Loucy (cell line): ENCODE data around the gene PLXNA4.

ENCODE experiments used
- CTCF ChIP-seq: fragments of 200-600 bp; sonication (generic); conservative IDR thresholded peaks from 2 replicates; pipeline ENCODE4 v1.5.1; 2014; ENCODE audit warnings: mild to moderate bottlenecking, antibody characterized with exemption, low read length
- EZH2phosphoT487 ChIP-seq: fragments of 200-600 bp; IDR thresholded peaks from 2 replicates; pipeline ENCODE4 v1.6.1; 2018; ENCODE audit warnings: antibody characterized with exemption, mild to moderate bottlenecking, moderate library complexity, borderline replicate concordance

GRCh38 chr7:132100981-132101380, 475.3 kb downstream of the PLXNA4 start:
- TF ChIP-seq CTCF (no peak), EZH2phosphoT487 (no peak)
